NCI-H526 (cell line): Measurements from ENCODE around the gene PDCD11.
A peak's percentile ranks its signal among the peaks of the same experiment; 100 is the strongest.
"Not testable (repeated sequence)": the region's sequence is repeated elsewhere in the genome, so short reads cannot be mapped to it uniquely, and the experiment has no call there.

Source experiments
- DNase-seq, 2 experiments: peaks; one replicate each; lab custom pipeline; 2025; lab: John Stamatoyannopoulos, UW

PDCD11 gene

DNA sequence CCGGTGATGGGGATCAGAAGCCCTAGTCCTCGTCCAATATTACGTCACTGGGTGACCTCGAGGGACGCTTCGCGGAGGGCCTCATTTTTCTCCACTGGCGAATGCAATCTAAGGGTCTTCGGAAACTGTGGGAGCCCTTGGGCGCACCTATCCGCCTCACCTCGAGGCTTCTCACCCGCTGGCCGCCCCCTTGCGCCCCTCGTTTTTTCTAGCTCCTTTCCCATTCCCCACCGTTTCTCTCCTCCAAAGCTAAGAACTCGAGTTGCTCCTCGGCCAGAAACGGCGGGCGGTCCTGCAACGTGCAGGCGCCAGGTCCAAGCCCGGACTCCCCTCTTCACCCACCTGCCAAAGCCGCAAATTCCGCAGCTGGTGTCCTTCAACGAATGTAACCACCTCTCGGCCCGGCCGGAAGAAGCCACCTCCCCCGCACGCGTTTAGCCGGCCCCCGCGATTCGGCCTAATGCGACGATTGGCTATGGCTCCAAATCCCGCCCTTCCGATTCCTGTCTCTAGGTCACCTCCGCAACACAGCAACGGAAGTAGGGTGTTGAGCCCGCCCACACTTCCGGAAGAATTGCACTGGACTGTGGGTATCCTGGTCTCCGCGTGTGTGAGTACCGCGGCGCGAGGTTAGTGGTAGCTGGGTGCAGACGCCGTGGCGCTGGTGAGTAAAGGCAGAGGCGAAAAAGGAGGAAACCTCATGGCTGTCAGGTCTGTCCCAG, at the start of gene PDCD11, which contains the start of gene ATP5MK:
Gene PDCD11 (plus strand): TSS at position 560 of the 722 bp plus-strand sequence. CDS start 1,801 bp downstream, outside the sequence.
Gene ATP5MK (minus strand): TSS at position 409 of the 722 bp plus-strand sequence. CDS start 4,018 bp downstream, outside the sequence.
- DNase-seq = peak; percentile 96 to 97

DNA sequence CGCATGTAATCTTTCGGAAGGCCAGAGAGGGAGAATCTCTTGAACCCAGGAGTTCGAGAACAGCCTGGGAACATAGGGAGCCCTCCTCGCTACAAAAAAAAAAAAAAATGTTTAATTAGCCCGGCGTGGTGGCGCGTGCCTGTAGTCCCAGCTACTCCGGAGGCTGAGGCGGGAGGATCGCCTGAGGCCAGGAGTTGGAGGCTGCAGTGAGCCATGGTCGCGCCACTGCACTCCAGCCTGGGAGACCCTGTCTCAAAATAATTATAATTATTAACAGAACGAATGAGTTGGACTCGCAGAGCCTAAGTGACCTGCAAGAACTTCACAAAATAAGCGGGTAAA, 46.3 kb upstream of the PDCD11 start:
- no peak for DNase-seq

- DNase-seq = peak; percentile 43 to 86
These were observed 45.7 kb upstream of the PDCD11 start, which contains the start of gene PCGF6 for GRCh38 chr10:103350517-103351260. Gene PCGF6 (minus strand): TSS chr10:103351140. CDS start chr10:103351066, 74 bp downstream.

- no peak for DNase-seq
These were observed 43.1 kb upstream of the PDCD11 start for GRCh38 chr10:103353281-103353680.

- DNase-seq = not testable (repeated sequence)
These were observed 41.9 kb upstream of the PDCD11 start for GRCh38 chr10:103354567-103354966.

DNA sequence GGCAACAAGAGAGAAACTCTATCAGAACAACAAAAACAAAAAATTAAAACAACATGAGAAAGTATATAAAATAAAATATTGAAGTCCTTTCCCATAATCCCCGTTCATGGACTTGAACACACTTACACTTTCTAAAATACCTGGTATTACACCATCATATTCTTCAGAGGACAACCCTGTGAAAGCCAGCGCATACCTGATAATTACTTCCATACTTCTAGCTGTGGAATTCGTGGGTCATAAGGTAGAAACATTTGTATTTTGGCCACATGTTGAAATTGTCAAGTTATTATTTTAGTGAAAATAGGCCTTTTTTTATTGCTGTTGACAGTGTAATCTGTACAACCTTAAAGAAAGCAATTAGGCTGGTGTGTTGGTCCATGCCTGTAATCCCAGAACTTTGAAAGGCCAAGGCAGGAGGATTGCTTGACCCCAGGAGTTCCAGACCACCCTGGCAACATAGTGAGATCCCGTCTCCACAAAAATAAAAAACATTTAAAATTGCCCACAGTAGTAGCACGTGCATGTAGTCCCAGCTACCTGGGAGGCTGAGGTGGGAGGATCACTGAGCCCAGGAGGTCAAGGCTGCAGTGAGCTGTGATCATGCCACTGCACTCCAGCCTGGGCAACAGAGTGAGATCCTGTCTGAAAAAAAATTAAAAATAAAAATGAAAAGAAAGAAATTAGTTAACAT, 40.4 kb upstream of the PDCD11 start:
- no peak for DNase-seq

- DNase-seq = not testable (repeated sequence)
These were observed 36.9 kb upstream of the PDCD11 start for GRCh38 chr10:103359493-103359892.

GRCh38 chr10:103360791-103361190, 35.6 kb upstream of the PDCD11 start:
- not testable (repeated sequence) for DNase-seq

DNA sequence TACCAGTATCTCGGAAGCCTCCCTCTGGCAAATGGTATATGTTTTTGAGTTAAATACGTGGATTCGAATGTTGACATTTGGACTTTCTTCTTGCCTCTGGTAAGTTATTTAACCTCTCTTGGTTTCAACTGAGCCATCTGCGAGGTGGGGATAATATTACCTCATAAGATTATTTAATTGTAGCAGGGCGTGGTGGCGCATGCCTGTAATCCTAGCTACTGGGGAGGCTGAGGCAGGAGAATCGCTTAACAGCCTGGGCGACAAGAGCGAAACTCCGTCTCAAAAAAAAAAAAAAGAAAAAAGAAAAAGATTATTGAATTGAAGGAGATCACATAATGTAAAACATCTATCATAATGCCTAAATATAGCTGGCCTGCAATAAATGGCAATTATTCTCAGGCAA, 29.0 kb upstream of the PDCD11 start:
- DNase-seq = peak in 1 of 2 experiments; percentile 33

DNA sequence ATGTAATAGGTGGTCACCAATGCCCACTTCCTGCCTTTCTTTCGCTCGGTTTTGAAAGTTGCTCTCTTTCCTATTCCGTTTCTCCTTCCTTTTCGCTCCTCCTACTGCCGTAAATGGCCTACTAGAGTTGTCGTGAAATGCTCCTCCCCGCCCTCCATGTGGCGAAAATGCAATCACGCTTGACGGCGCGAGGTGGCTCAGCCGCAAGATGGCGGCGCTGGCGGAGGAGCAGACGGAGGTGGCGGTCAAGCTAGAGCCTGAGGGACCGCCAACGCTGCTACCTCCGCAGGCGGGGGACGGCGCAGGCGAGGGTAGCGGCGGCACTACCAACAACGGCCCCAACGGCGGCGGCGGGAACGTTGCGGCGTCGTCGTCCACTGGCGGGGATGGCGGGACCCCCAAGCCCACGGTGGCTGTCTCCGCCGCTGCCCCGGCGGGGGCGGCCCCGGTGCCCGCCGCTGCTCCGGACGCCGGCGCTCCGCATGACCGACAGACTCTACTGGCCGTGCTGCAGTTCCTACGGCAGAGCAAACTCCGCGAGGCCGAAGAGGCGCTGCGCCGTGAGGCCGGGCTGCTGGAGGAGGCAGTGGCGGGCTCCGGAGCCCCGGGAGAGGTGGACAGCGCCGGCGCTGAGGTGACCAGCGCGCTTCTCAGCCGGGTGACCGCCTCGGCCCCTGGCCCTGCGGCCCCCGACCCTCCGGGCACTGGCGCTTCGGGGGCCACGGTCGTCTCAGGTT, 28.5 kb upstream of the PDCD11 start, which contains the start of gene TAF5:
Gene TAF5 (plus strand): TSS at position 195 of the 737 bp plus-strand sequence. CDS start 14 bp downstream, at position 209.
- peak; percentile 88 to 92 for DNase-seq

DNA sequence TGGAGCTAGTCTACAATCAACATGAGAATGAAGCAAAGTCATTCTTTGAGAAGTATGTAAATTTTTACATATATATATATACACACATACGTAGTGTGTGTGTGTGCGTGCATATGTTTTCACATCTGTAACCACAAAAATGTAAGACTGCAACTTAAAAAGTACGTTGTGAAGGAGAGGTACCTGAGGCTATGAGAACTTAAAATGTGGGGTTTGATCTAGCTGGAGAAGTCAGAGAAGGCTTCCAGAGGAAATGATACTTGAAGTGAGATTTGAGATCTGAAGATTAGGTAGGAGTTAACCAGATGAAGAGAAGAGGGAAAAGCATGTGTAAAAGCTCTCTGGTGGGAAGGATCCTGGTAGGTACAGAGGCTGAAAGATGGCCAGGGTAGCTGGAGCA, 22.9 kb upstream of the PDCD11 start:
- DNase-seq = no peak

DNA sequence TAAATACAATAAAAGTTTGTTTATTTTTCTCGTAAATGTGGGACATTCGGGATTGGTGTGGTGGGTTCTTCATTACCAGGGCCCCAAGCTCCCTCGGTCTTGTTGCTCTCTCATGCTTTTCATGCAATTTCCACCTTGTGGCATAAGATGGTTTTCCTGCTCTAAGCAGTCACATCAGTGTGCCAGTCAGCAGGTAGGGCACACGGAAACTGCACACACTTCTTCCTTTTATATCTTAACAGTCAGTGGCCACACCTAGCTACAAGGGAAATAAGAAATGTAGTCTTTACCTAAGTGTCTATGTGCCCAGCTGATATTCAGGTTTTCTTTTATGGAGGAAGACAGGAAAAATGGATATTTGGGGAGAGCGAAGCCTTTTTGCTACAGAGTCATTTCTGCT, 22.2 kb upstream of the PDCD11 start:
- DNase-seq = no peak

- no peak for DNase-seq
These were observed 13.7 kb upstream of the PDCD11 start for GRCh38 chr10:103382769-103383168.

GRCh38 chr10:103394180-103394579, 2.2 kb upstream of the PDCD11 start:
- DNase-seq = no peak

GRCh38 chr10:103395754-103396066, 716 bp upstream of the PDCD11 start:
- no peak for DNase-seq

DNA sequence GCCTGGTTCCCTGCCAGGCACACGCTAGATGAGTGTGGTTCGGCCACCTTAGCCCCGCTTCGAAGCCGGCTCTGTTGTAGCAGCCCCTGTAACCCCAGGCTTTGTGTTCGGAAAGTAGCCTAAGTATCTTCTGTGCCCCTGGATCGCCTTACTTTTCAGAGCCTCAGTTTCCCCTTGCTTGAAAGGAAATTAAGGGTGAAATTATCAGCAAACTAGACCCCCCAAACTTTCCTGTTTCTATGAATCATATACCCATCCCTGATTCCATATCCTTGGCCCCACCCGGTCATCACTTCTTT, 312 bp downstream of the PDCD11 start:
- no peak for DNase-seq

GRCh38 chr10:103397191-103397825, 882 bp downstream of the PDCD11 start:
- DNase-seq = no peak

DNA sequence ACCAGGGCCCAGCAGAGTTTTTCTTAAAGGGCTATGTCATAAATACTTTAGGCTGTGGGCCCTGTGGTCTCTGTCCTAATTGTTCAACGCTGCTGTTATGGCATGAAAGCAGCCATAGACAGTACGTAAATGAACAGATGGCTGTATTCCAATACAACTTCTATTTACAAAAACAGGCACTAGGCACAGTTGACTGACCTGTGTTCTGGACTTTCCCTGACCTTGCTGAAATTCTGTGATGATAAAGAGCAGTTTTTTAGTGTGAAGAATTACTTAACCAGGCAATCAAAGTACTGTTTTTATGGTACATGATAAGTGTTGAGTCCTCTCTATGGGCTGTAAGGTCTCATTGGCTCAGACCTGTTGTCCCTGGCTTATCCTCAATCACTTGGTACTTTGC, 17.1 kb downstream of the PDCD11 start:
- no peak for DNase-seq

DNA sequence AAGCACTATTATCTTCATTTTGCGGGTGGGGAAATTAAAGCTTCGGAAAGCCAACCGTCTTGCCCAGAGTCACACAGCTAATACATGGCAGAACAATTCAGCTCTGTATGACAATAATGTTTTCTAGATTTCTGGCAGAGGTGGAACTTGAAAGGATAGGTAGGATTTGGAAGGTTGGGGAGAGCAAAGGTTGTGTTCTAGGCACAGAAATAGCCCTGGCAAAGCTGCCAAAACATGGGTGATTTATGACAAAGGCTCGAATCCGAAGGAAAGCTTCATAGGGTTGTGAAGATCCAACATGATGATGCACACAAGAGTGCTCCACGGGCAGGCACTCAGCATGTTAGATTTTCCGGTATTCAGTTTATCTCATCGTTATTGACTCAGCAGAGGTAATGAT, 19.2 kb downstream of the PDCD11 start:
- DNase-seq = no peak

GRCh38 chr10:103416436-103417147, 20.2 kb downstream of the PDCD11 start:
- peak; percentile 30 to 66 for DNase-seq

DNA sequence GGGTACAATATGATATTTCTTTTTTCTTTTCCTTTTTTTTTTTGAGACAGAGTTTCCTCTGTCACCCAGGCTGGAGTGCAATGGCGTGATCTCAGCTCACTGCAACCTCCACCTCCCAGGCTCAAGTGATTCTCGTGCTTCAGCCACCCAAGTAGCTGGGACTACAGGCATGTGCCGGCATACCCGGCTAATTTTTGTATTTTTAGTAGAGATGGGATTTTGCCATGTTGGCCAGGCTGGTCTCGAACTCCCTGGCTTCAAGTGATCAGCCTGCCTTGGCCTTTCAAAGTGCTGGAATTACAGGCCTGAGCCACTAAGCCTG, 20.7 kb downstream of the PDCD11 start:
- DNase-seq = not testable (repeated sequence)
